ENCODE results near the gene KAT5.
"Not testable (repeated sequence)": the region's sequence is repeated elsewhere in the genome, so short reads cannot be mapped to it uniquely, and the experiment has no call there.

Gene KAT5

GRCh38 chr11:65767806-65768205 lies 55.8 kb downstream of the KAT5 start:
- not testable (repeated sequence) for H3K27ac ChIP-seq (ENCODE audit: low read depth in 2 of 2, low read length in 2 of 2); H3K9ac ChIP-seq (ENCODE audit: low read depth in 1 of 2, low read length in 2 of 2); H3K27me3 ChIP-seq (ENCODE audit: control insufficient read depth in 2 of 2, insufficient read depth in 2 of 2, low read length in 2 of 2); H3K36me3 ChIP-seq (ENCODE audit: control insufficient read depth in 2 of 2, insufficient read depth in 2 of 2, low read length in 2 of 2); H3K9me3 ChIP-seq (ENCODE audit: control insufficient read depth in 2 of 2, low read length in 2 of 2); H3K4me3 ChIP-seq (ENCODE audit: low read length in 2 of 2)
- peaks cover 3 to 13% of the 10 kb centered on the region in 2 donors for H3K4me1 ChIP-seq (ENCODE audit: control insufficient read depth in 2 of 2, insufficient read depth in 2 of 2, low read length in 2 of 2)
